ENCODE data around the gene ARL4A. TPM values are rescaled to one million over a fixed set of nuclear protein-coding genes. Genes with fewer than 3 reads are reported as not detected.
"Not testable (repeated sequence)": the region's sequence is repeated elsewhere in the genome, so short reads cannot be mapped to it uniquely, and the experiment has no call there.

ARL4A gene
- total RNA-seq, 1 experiment from 2014 or later, result 39.4 TPM

DNA sequence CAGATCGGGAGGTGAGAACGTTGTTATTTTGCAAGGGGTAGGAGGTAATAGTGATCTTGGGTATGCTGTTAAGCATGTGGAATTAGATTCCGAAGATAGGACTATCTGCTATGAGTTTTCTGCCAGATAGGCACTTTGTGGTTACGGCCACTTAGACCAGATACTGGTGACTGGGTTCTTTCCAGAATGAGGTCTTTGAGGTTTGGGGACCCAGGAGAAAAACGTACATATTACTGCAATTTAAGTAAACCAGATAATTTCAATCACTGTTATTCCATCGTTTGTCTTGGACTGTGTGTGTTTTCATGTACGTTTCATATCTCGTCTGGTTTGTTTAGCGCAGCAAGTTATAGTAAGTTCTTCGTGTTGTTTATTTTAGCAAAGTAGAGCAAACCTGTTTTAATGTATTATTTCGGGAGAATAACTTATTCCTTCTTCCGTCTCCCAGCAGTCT, 312 bp downstream of the ARL4A start:
- H3K4me2 ChIP-seq (ENCODE audit: insufficient read depth, insufficient read length, low read length), result peak overlapping the region; percentile 96
- TF ChIP-seq, protein P1, sequence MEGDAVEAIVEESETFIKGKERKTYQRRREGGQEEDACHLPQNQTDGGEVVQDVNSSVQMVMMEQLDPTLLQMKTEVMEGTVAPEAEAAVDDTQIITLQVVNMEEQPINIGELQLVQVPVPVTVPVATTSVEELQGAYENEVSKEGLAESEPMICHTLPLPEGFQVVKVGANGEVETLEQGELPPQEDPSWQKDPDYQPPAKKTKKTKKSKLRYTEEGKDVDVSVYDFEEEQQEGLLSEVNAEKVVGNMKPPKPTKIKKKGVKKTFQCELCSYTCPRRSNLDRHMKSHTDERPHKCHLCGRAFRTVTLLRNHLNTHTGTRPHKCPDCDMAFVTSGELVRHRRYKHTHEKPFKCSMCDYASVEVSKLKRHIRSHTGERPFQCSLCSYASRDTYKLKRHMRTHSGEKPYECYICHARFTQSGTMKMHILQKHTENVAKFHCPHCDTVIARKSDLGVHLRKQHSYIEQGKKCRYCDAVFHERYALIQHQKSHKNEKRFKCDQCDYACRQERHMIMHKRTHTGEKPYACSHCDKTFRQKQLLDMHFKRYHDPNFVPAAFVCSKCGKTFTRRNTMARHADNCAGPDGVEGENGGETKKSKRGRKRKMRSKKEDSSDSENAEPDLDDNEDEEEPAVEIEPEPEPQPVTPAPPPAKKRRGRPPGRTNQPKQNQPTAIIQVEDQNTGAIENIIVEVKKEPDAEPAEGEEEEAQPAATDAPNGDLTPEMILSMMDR (conservative IDR thresholded peaks at IDR 0.05), result no peak
- no peak overlapping the region for H2AFZ ChIP-seq (ENCODE audit: low read length)
- no peak overlapping the region for H2BK5ac ChIP-seq (ENCODE audit: insufficient read length, low read length)
- Mint-ChIP-seq H3K27ac (peak overlapping the region; percentile 45 to 92 (median 85); a peak in 6 of 7 replicates), H3K9me3 (no peaks in the 10 kb centered on the region), H3K4me3 (peak overlapping the region; percentile 83 to 97), H3K36me3 (ENCODE audit: insufficient read depth in 1 of 3, low read depth in 3 of 3) (peaks cover 0 to 9% (median 4%) of the 10 kb centered on the region in 3 experiments; a peak in 5 of 7 replicates), H3K27me3 (ENCODE audit: low read depth) (no peaks in the 10 kb centered on the region), H3K4me1 (peaks cover 34 to 43% of the 10 kb centered on the region in 2 experiments)
- H3K4ac ChIP-seq (ENCODE audit: low read depth, low read length), result no peak overlapping the region
- H3K23me2 ChIP-seq (ENCODE audit: insufficient read length, low read depth, low read length, poor library complexity, severe bottlenecking), result peaks cover 6% of the 10 kb centered on the region
- peaks cover 15% of the 10 kb centered on the region; the same call in 1 of the 2 replicates for H3K79me2 ChIP-seq (ENCODE audit: insufficient read depth, low read length)
- no peaks in the 10 kb centered on the region for H4K20me1 ChIP-seq (ENCODE audit: control insufficient read depth, insufficient read depth, insufficient read length)
- H3K79me1 ChIP-seq (ENCODE audit: insufficient read depth, low read depth, low read length, poor library complexity, severe bottlenecking), result no peaks in the 10 kb centered on the region
- H4K5ac ChIP-seq (ENCODE audit: insufficient read length, low read depth, low read length), result no peak overlapping the region
- no peak for DNase-seq
- H2BK15ac ChIP-seq (ENCODE audit: low read depth, low read length), result no peak overlapping the region
- H3K27ac ChIP-seq (ENCODE audit: insufficient read length, low read depth, low read length), result no peak overlapping the region
- H4K91ac ChIP-seq (ENCODE audit: insufficient read length, low read depth, low read length), result no peak overlapping the region
- no CpG with 5 or more reads among the region's 12 CpGs for WGBS (ENCODE audit: extremely low coverage, insufficient read length, low lambda C conversion rate)
- H4K8ac ChIP-seq (replicated peaks; ENCODE audit: insufficient read length, low read depth, low read length), result no peak overlapping the region
- H3K4me1 ChIP-seq (ENCODE audit: insufficient read depth, low read length), result no peaks in the 10 kb centered on the region; the same call in 1 of the 2 replicates
- no peak overlapping the region for H3K56ac ChIP-seq (ENCODE audit: insufficient read length, low read depth, low read length)
- no peaks in the 10 kb centered on the region for H3K27me3 ChIP-seq (ENCODE audit: insufficient read depth, low read length)
- H3K9ac ChIP-seq (ENCODE audit: extremely low read depth, insufficient read length, low read length), result peak overlapping the region; percentile 83
- H2BK12ac ChIP-seq (ENCODE audit: insufficient read length, low read depth, low read length), result no peak overlapping the region
- H3K18ac ChIP-seq (ENCODE audit: insufficient read length, low read depth, low read length), result no peak overlapping the region
- no peaks in the 10 kb centered on the region for H3K9me3 ChIP-seq (ENCODE audit: control insufficient read depth, low read depth, low read length)
- H3T11ph ChIP-seq (ENCODE audit: low read length), result no peak overlapping the region
- H2BK20ac ChIP-seq (ENCODE audit: low read depth, low read length, poor library complexity, severe bottlenecking), result no peak overlapping the region
- no peak overlapping the region for H2AK5ac ChIP-seq (ENCODE audit: insufficient read length, low read length)
- H2BK120ac ChIP-seq (ENCODE audit: low read depth, low read length, poor library complexity, severe bottlenecking), result no peak overlapping the region
- H3K14ac ChIP-seq (ENCODE audit: insufficient read depth, low read length), result no peak overlapping the region
- no peak overlapping the region for H3K23ac ChIP-seq (ENCODE audit: insufficient read length, low read depth, low read length)

DNA sequence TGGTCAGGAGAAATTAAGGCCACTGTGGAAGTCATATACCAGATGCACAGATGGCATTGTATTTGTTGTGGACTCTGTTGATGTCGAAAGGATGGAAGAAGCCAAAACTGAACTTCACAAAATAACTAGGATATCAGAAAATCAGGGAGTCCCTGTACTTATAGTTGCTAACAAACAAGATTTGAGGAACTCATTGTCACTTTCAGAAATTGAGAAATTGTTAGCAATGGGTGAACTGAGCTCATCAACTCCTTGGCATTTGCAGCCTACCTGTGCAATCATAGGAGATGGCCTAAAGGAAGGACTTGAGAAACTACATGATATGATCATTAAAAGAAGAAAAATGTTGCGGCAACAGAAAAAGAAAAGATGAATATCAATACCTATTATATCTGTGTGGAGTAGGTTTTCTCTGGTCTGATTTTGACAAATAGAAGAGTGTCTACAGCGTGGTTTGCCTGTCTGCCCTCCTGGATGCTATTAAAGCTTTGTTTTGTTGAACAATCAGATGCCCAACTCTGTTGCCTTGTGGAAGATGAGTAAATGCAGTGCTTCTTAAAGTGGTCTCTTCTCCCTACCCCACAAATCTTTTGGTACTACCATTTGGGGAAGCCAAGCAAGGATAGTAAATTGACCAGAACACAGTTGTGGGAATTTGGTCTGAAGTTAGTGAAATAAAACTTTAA, 1.2 kb downstream of the ARL4A start:
- H2BK120ac ChIP-seq (ENCODE audit: low read depth, low read length, poor library complexity, severe bottlenecking); H2BK20ac ChIP-seq (ENCODE audit: low read depth, low read length, poor library complexity, severe bottlenecking); H3K14ac ChIP-seq (ENCODE audit: insufficient read depth, low read length); H2BK12ac ChIP-seq (ENCODE audit: insufficient read length, low read depth, low read length); DNase-seq; H3T11ph ChIP-seq (ENCODE audit: low read length); H3K79me1 ChIP-seq (ENCODE audit: insufficient read depth, low read depth, low read length, poor library complexity, severe bottlenecking); H2AK5ac ChIP-seq (ENCODE audit: insufficient read length, low read length); H3K27me3 Mint-ChIP-seq (ENCODE audit: low read depth); H3K9me3 Mint-ChIP-seq; H3K27me3 ChIP-seq (ENCODE audit: insufficient read depth, low read length); H3K18ac ChIP-seq (ENCODE audit: insufficient read length, low read depth, low read length); H3K27ac ChIP-seq (ENCODE audit: insufficient read length, low read depth, low read length); H4K5ac ChIP-seq (ENCODE audit: insufficient read length, low read depth, low read length); H2BK5ac ChIP-seq (ENCODE audit: insufficient read length, low read length); H3K56ac ChIP-seq (ENCODE audit: insufficient read length, low read depth, low read length); H2BK15ac ChIP-seq (ENCODE audit: low read depth, low read length); H4K20me1 ChIP-seq (ENCODE audit: control insufficient read depth, insufficient read depth, insufficient read length); H3K27ac Mint-ChIP-seq; H3K23ac ChIP-seq (ENCODE audit: insufficient read length, low read depth, low read length); H3K9me3 ChIP-seq (ENCODE audit: control insufficient read depth, low read depth, low read length); H4K91ac ChIP-seq (ENCODE audit: insufficient read length, low read depth, low read length); H2AFZ ChIP-seq (ENCODE audit: low read length); H4K8ac ChIP-seq (replicated peaks; ENCODE audit: insufficient read length, low read depth, low read length); H3K36me3 Mint-ChIP-seq (ENCODE audit: insufficient read depth in 1 of 3, low read depth in 3 of 3); H3K23me2 ChIP-seq (ENCODE audit: insufficient read length, low read depth, low read length, poor library complexity, severe bottlenecking); H3K4ac ChIP-seq (ENCODE audit: low read depth, low read length); H3K4me1 ChIP-seq (ENCODE audit: insufficient read depth, low read length): not testable (repeated sequence)
- H3K4me1 Mint-ChIP-seq, result peaks cover 34 to 43% of the 10 kb centered on the region in 2 experiments
- whole genome bisulfite sequencing (ENCODE audit: extremely low coverage, insufficient read length, low lambda C conversion rate), result no CpG with 5 or more reads among the region's 3 CpGs
- Histone ChIP-seq H3K9ac (ENCODE audit: extremely low read depth, insufficient read length, low read length) (peak overlapping the region; percentile 47), H3K79me2 (ENCODE audit: insufficient read depth, low read length) (peaks cover 15% of the 10 kb centered on the region; the same call in 1 of the 2 replicates), H3K4me2 (ENCODE audit: insufficient read depth, insufficient read length, low read length) (peak overlapping the region; percentile 96)
- H3K4me3 Mint-ChIP-seq, result peak overlapping the region; percentile 83 to 97

Data from H9 (cell line).